ENCODE data around the gene SUSD2. TPM values are rescaled to one million over a fixed set of nuclear protein-coding genes. Genes with fewer than 3 reads are reported as not detected.

SUSD2 gene
- polyA plus RNA-seq, 1 of the 3 experiments (the other 2 are of a cell fraction): 0.82 TPM

DNA sequence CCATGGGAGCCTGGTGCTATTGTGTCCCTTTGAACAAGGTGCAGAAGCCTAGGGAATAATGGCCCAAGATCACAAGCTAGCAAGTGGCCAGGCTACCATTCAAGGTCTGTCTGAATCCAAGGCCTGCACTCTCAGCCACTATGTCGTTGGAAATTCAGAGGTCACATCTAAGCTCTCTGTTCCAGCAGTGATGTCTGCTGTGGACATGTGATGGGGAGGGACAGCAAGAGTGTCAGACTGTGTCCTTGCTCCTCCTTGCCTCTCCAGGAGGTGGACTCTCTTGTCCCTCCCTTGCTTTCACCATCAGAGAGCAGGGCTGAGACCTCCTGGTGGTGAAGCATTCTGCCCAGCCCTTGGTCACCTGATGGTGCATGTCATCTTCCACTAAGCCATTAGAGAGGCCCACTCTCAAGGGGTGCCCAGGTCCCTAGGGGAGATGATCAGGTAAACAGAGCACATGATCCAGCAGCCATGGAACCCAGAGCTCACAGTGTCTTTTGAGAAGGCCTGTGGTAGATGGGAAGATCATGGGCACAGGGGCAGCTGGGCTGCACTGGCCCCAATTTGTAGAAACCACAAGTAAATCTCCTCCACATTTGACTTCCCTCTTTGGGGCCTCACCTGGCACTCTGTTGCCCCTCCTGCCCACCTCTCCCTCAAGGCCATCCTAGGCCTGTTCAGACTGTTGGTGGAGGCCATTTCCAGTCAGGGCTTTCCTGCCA, 37.1 kb upstream of the SUSD2 start:
- no peak for TF ChIP-seq RAD21 (IDR thresholded peaks at IDR 0.05; ENCODE audit: low read length)
- TF ChIP-seq, protein P1, sequence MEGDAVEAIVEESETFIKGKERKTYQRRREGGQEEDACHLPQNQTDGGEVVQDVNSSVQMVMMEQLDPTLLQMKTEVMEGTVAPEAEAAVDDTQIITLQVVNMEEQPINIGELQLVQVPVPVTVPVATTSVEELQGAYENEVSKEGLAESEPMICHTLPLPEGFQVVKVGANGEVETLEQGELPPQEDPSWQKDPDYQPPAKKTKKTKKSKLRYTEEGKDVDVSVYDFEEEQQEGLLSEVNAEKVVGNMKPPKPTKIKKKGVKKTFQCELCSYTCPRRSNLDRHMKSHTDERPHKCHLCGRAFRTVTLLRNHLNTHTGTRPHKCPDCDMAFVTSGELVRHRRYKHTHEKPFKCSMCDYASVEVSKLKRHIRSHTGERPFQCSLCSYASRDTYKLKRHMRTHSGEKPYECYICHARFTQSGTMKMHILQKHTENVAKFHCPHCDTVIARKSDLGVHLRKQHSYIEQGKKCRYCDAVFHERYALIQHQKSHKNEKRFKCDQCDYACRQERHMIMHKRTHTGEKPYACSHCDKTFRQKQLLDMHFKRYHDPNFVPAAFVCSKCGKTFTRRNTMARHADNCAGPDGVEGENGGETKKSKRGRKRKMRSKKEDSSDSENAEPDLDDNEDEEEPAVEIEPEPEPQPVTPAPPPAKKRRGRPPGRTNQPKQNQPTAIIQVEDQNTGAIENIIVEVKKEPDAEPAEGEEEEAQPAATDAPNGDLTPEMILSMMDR (IDR thresholded peaks at IDR 0.05): no peak
- Histone ChIP-seq H3K9ac (no peak overlapping the region), H3F3A (replicated peaks; ENCODE audit: insufficient read depth) (peaks cover 16% of the 10 kb centered on the region), H3K27me3 (ENCODE audit: insufficient read depth) (no peaks in the 10 kb centered on the region), H4K20me1 (ENCODE audit: insufficient read depth) (no peaks in the 10 kb centered on the region), H3K4me1 (ENCODE audit: control insufficient read depth in 1 of 2, insufficient read depth in 2 of 2, low read depth in 1 of 2, low read length in 1 of 2) (peaks cover 21 to 50% of the 10 kb centered on the region in 2 experiments), H3K9me2 (no peaks in the 10 kb centered on the region), H3K79me2 (ENCODE audit: insufficient read depth) (no peaks in the 10 kb centered on the region), H3K36me3 (replicated peaks in 1 of 2; ENCODE audit: control insufficient read depth in 1 of 2, insufficient read depth in 2 of 2, low read length in 1 of 2) (no peaks in the 10 kb centered on the region), H3K9me3 (no peaks in the 10 kb centered on the region), H3K4me3 (ENCODE audit: low read depth in 2 of 2, low read length in 1 of 2) (no peak overlapping the region), H3K4me2 (no peak overlapping the region), H3K27ac (ENCODE audit: low read depth in 2 of 2, low read length in 1 of 2) (no peak overlapping the region; a peak in 1 of 4 replicates), H2AFZ (ENCODE audit: low read depth) (no peak overlapping the region)
- ChIA-PET POLR2A (no interaction called here), CTCF (interaction anchor here (0.7 to 6.8 kb wide), 2 partner anchors 12 to 45 kb away, joined by 3 to 63 read pairs; no protein-coding TSS in a partner anchor)
- WGBS (ENCODE audit: low lambda C conversion rate): 88% methylated on average over 1 of the region's 1 CpG
- no peak for DNase-seq

DNA sequence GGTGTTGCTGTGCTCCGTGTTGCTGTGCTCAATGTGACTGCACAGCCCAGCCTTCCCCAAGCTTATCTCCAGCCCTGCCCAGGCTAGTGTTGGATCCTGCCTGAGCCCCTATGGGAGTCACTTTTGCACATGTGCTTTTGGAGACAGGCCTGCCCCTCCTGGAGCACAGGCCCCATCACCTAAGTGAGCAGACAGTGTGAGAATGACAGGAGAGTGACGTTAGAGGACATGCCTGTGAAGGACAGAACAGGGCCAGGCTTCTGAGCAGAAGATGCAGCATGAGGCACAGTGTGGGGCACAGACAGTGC, 36.6 kb upstream of the SUSD2 start:
- no peaks in the 10 kb centered on the region for H3K9me3 ChIP-seq
- no peaks in the 10 kb centered on the region for H3K27me3 ChIP-seq (ENCODE audit: insufficient read depth)
- H3F3A ChIP-seq (replicated peaks; ENCODE audit: insufficient read depth): peaks cover 16% of the 10 kb centered on the region
- H3K9ac ChIP-seq: no peak overlapping the region
- no peaks in the 10 kb centered on the region for H4K20me1 ChIP-seq (ENCODE audit: insufficient read depth)
- DNase-seq: no peak
- H3K27ac ChIP-seq (ENCODE audit: low read depth in 2 of 2, low read length in 1 of 2): peak overlapping the region in 1 of 2 experiments; percentile 92; a peak in 2 of 4 replicates
- H3K4me2 ChIP-seq: no peak overlapping the region
- ChIA-PET CTCF (interaction anchor here (6.8 kb wide), 1 partner anchor 12 kb away, joined by 63 read pairs; no protein-coding TSS in a partner anchor), POLR2A (no interaction called here)
- 89% methylated on average over 2 of the region's 2 CpGs for WGBS (ENCODE audit: low lambda C conversion rate)
- no peaks in the 10 kb centered on the region for H3K36me3 ChIP-seq (replicated peaks in 1 of 2; ENCODE audit: control insufficient read depth in 1 of 2, insufficient read depth in 2 of 2, low read length in 1 of 2)
- no peak overlapping the region for H2AFZ ChIP-seq (ENCODE audit: low read depth)
- peaks cover 21 to 50% of the 10 kb centered on the region in 2 experiments for H3K4me1 ChIP-seq (ENCODE audit: control insufficient read depth in 1 of 2, insufficient read depth in 2 of 2, low read depth in 1 of 2, low read length in 1 of 2)
- no peak overlapping the region for H3K4me3 ChIP-seq (ENCODE audit: low read depth in 2 of 2, low read length in 1 of 2)
- H3K9me2 ChIP-seq: no peaks in the 10 kb centered on the region
- no peaks in the 10 kb centered on the region for H3K79me2 ChIP-seq (ENCODE audit: insufficient read depth)
- TF ChIP-seq, protein P2, sequence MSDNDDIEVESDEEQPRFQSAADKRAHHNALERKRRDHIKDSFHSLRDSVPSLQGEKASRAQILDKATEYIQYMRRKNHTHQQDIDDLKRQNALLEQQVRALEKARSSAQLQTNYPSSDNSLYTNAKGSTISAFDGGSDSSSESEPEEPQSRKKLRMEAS (IDR thresholded peaks at IDR 0.05; ENCODE audit: low read depth): no peak
- no peak for TF ChIP-seq CHD2 (IDR thresholded peaks at IDR 0.05; ENCODE audit: low read length, partially characterized antibody)
- TF ChIP-seq TEAD4 (IDR thresholded peaks at IDR 0.05; ENCODE audit: borderline replicate concordance, insufficient read depth): no peak
- no peak for TF ChIP-seq EZH2phosphoT487 (IDR thresholded peaks at IDR 0.05; ENCODE audit: borderline replicate concordance, low read depth)
- TF ChIP-seq YY1 (IDR thresholded peaks at IDR 0.05; ENCODE audit: low read depth): no peak
- TF ChIP-seq RFX5 (IDR thresholded peaks at IDR 0.05; ENCODE audit: low read length): no peak
- no peak for TF ChIP-seq TCF12 (IDR thresholded peaks at IDR 0.05)
- no peak for TF ChIP-seq RXRA (IDR thresholded peaks at IDR 0.05; ENCODE audit: borderline replicate concordance, low read depth)
- no peak for TF ChIP-seq SIN3A (IDR thresholded peaks at IDR 0.05; ENCODE audit: borderline replicate concordance, low read depth, low read length)
- TF ChIP-seq RCOR1 (IDR thresholded peaks at IDR 0.05; ENCODE audit: low read length): no peak
- TF ChIP-seq, protein P3, sequence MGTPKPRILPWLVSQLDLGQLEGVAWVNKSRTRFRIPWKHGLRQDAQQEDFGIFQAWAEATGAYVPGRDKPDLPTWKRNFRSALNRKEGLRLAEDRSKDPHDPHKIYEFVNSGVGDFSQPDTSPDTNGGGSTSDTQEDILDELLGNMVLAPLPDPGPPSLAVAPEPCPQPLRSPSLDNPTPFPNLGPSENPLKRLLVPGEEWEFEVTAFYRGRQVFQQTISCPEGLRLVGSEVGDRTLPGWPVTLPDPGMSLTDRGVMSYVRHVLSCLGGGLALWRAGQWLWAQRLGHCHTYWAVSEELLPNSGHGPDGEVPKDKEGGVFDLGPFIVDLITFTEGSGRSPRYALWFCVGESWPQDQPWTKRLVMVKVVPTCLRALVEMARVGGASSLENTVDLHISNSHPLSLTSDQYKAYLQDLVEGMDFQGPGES (IDR thresholded peaks at IDR 0.05; ENCODE audit: low read depth, low read length): no peak
- TF ChIP-seq, protein P1 (IDR thresholded peaks at IDR 0.05): no peak
- TF ChIP-seq MXI1 (IDR thresholded peaks at IDR 0.05; ENCODE audit: low read depth, low read length): no peak
- TF ChIP-seq JUND (IDR thresholded peaks at IDR 0.05): no peak
- TF ChIP-seq, protein P4, sequence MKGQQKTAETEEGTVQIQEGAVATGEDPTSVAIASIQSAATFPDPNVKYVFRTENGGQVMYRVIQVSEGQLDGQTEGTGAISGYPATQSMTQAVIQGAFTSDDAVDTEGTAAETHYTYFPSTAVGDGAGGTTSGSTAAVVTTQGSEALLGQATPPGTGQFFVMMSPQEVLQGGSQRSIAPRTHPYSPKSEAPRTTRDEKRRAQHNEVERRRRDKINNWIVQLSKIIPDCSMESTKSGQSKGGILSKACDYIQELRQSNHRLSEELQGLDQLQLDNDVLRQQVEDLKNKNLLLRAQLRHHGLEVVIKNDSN (IDR thresholded peaks at IDR 0.05; ENCODE audit: borderline replicate concordance, low read depth): no peak
- no peak for TF ChIP-seq NFIC (IDR thresholded peaks at IDR 0.05; ENCODE audit: borderline replicate concordance)
- no peak for TF ChIP-seq GATA2 (CRISPR knock-in tag; IDR thresholded peaks at IDR 0.05)

All from SK-N-SH (cell line).